ENCODE data around the gene GPR162. TPM values are rescaled to one million over a fixed set of nuclear protein-coding genes. Genes with fewer than 3 reads are reported as not detected.

Gene GPR162
- total RNA-seq, 1 donor from 2014 or later, result not detected

- peaks cover 7% of the 10 kb centered on the region for H3K36me3 ChIP-seq (ENCODE audit: control insufficient read depth, insufficient read depth, low read length)
- H3K27me3 ChIP-seq (ENCODE audit: control insufficient read depth, insufficient read depth, low read length), result no peaks in the 10 kb centered on the region
- no peak for DNase-seq (ENCODE audit: low read depth)
- no peak for TF ChIP-seq CTCF (IDR thresholded peaks at IDR 0.05; ENCODE audit: insufficient read depth, low read length, severe bottlenecking)
- no peak for FAIRE-seq
- no peak within 1 kb of the TSS for H3K4me3 ChIP-seq (ENCODE audit: low read depth, low read length)
Observed at GRCh38 chr12:6840761-6841515, 19.3 kb downstream of the GPR162 start, which contains the start of gene GNB3. TSS of gene GNB3 (plus strand) at chr12:6840925. CDS start at chr12:6841288, 363 bp downstream.

- peaks cover 9% of the 10 kb centered on the region for H3K36me3 ChIP-seq (ENCODE audit: control insufficient read depth, insufficient read depth, low read length)
- H3K27me3 ChIP-seq (ENCODE audit: control insufficient read depth, insufficient read depth, low read length), result no peaks in the 10 kb centered on the region
- FAIRE-seq (no peak), DNase-seq (ENCODE audit: low read depth) (no peak)
- no peak for TF ChIP-seq CTCF (IDR thresholded peaks at IDR 0.05; ENCODE audit: insufficient read depth, low read length, severe bottlenecking)
- no peak overlapping the region for H3K4me3 ChIP-seq (ENCODE audit: low read depth, low read length)
Observed at GRCh38 chr12:6842075-6842474, 20.5 kb downstream of the GPR162 start.

GRCh38 chr12:6843118-6843902 is 21.7 kb downstream of the GPR162 start:
- TF ChIP-seq CTCF (IDR thresholded peaks at IDR 0.05; ENCODE audit: insufficient read depth, low read length, severe bottlenecking), result no peak
- DNase-seq (ENCODE audit: low read depth) (no peak), FAIRE-seq (peak; percentile 7)
- no peak overlapping the region for H3K4me3 ChIP-seq (ENCODE audit: low read depth, low read length)
- no peaks in the 10 kb centered on the region for H3K27me3 ChIP-seq (ENCODE audit: control insufficient read depth, insufficient read depth, low read length)
- H3K36me3 ChIP-seq (ENCODE audit: control insufficient read depth, insufficient read depth, low read length), result peaks cover 4% of the 10 kb centered on the region

- Histone ChIP-seq H3K36me3 (ENCODE audit: control insufficient read depth, insufficient read depth, low read length) (peaks cover 4% of the 10 kb centered on the region), H3K27me3 (ENCODE audit: control insufficient read depth, insufficient read depth, low read length) (no peaks in the 10 kb centered on the region), H3K4me3 (ENCODE audit: low read depth, low read length) (no peak overlapping the region)
- FAIRE-seq (peak; percentile 18), DNase-seq (ENCODE audit: low read depth) (no peak)
- TF ChIP-seq CTCF (IDR thresholded peaks at IDR 0.05; ENCODE audit: insufficient read depth, low read length, severe bottlenecking), result no peak
Observed at GRCh38 chr12:6845395-6845794, 23.8 kb downstream of the GPR162 start.

GRCh38 chr12:6846316-6846869 is 24.8 kb downstream of the GPR162 start:
- Histone ChIP-seq H3K36me3 (ENCODE audit: control insufficient read depth, insufficient read depth, low read length) (peaks cover 4% of the 10 kb centered on the region), H3K4me3 (ENCODE audit: low read depth, low read length) (no peak overlapping the region), H3K27me3 (ENCODE audit: control insufficient read depth, insufficient read depth, low read length) (no peaks in the 10 kb centered on the region)
- no peak for TF ChIP-seq CTCF (IDR thresholded peaks at IDR 0.05; ENCODE audit: insufficient read depth, low read length, severe bottlenecking)
- no peak for DNase-seq (ENCODE audit: low read depth)
- FAIRE-seq, result no peak
